ENCODE measurements around the gene PIP5K1B.

PIP5K1B gene

GRCh38 chr9:68966496-68966944, 261.5 kb downstream of the PIP5K1B start:
- Mint-ChIP-seq H3K27ac (no peak overlapping the region), H3K4me1 (no peaks in the 10 kb centered on the region), H3K36me3 (ENCODE audit: low read depth) (peaks cover 3% of the 10 kb centered on the region), H3K27me3 (ENCODE audit: low read depth) (no peaks in the 10 kb centered on the region), H3K9me3 (peaks cover 3% of the 10 kb centered on the region), H3K4me3 (no peak overlapping the region)
- TF ChIP-seq CTCF (IDR thresholded peaks at IDR 0.05; ENCODE audit: unreplicated experiment in 3 of 3), result no peak

DNA sequence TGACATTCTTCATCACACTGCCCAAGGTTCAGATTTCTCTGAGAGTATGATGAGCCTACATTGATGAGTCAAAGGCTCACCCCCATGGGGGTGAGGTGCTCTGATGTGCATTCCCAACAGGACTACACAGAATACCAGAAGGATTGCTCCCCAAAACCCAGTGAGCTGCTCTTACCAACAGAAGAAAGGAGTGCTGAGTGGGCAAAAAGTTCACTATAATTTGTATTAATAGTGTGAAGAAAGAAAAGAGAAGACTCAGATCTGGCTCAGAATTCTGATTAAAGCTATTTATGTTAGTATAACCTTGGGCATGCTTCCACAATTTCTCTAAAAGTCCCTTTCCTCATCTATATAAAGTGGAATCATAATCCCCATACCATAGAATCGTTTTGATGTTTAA, 262.8 kb downstream of the PIP5K1B start:
- H3K4me3 Mint-ChIP-seq, result no peak overlapping the region
- H3K27ac Mint-ChIP-seq, result no peak overlapping the region
- H3K36me3 Mint-ChIP-seq (ENCODE audit: low read depth), result no peaks in the 10 kb centered on the region
- no peak for TF ChIP-seq CTCF (IDR thresholded peaks at IDR 0.05; ENCODE audit: unreplicated experiment in 3 of 3)
- no peaks in the 10 kb centered on the region for H3K9me3 Mint-ChIP-seq
- H3K4me1 Mint-ChIP-seq, result no peaks in the 10 kb centered on the region
- no peaks in the 10 kb centered on the region for H3K27me3 Mint-ChIP-seq (ENCODE audit: low read depth)

DNA sequence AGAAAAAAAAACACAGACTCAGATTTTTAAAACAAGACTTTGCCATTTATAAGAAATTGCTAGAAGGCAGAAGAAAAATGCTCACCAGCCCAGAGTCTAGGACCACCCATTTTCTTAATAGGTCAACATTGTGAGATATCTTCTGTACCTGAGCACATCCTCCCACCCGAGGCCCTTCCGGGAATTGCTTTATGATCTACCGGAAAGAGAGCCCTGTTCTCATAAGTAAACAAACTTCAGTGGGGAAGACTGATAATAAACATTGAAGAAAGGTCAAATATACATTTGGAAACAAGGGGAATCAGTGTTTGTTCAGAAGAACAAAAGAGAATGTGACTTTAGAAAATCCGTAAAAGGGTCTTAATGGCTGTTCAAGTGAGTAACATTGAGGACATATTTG, 264.5 kb downstream of the PIP5K1B start:
- no peaks in the 10 kb centered on the region for H3K27me3 Mint-ChIP-seq (ENCODE audit: low read depth)
- TF ChIP-seq CTCF (IDR thresholded peaks at IDR 0.05; ENCODE audit: unreplicated experiment in 3 of 3), result no peak
- H3K36me3 Mint-ChIP-seq (ENCODE audit: low read depth), result no peaks in the 10 kb centered on the region
- H3K4me1 Mint-ChIP-seq, result no peaks in the 10 kb centered on the region
- H3K27ac Mint-ChIP-seq, result no peak overlapping the region
- H3K4me3 Mint-ChIP-seq, result no peak overlapping the region
- H3K9me3 Mint-ChIP-seq, result no peaks in the 10 kb centered on the region

GRCh38 chr9:68970151-68970550, 265.1 kb downstream of the PIP5K1B start:
- H3K27me3 Mint-ChIP-seq (ENCODE audit: low read depth), result no peaks in the 10 kb centered on the region

GRCh38 chr9:68973619-68974018, 268.6 kb downstream of the PIP5K1B start:
- Mint-ChIP-seq H3K36me3 (ENCODE audit: low read depth) (no peaks in the 10 kb centered on the region), H3K4me3 (no peak overlapping the region), H3K27me3 (ENCODE audit: low read depth) (no peaks in the 10 kb centered on the region), H3K27ac (no peak overlapping the region), H3K9me3 (peaks cover 5% of the 10 kb centered on the region), H3K4me1 (no peaks in the 10 kb centered on the region)
- no peak for TF ChIP-seq CTCF (IDR thresholded peaks at IDR 0.05; ENCODE audit: unreplicated experiment in 3 of 3)

More at GRCh38 chr9:68970151-68970550, 265.1 kb downstream of the PIP5K1B start:
- no peak for TF ChIP-seq CTCF (IDR thresholded peaks at IDR 0.05; ENCODE audit: unreplicated experiment in 3 of 3)
- H3K4me3 Mint-ChIP-seq, result no peak overlapping the region
- H3K9me3 Mint-ChIP-seq, result no peaks in the 10 kb centered on the region
- no peaks in the 10 kb centered on the region for H3K36me3 Mint-ChIP-seq (ENCODE audit: low read depth)
- no peak overlapping the region for H3K27ac Mint-ChIP-seq
- H3K4me1 Mint-ChIP-seq, result no peaks in the 10 kb centered on the region

DNA sequence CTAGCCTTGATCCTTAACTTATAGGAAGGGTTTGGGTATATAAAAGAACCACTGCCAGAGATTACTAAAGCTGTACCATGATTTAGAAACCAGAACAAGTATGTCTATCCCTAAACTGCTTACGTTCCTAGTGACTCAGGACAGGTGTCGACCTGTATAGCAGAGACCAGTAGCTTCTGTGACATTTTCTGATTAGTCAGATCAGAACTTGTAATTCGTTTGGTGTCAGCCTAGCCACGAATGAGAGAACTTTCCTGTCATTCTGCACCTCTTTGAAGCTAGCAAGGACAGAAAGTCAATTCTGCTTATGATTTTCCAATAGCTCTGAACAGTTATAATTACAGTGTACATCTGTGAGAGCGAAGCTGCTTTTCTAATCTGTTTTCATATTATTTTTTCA, 269.4 kb downstream of the PIP5K1B start:
- peaks cover 1% of the 10 kb centered on the region for H3K4me1 Mint-ChIP-seq
- H3K4me3 Mint-ChIP-seq, result no peak overlapping the region
- peaks cover 5% of the 10 kb centered on the region for H3K9me3 Mint-ChIP-seq
- H3K36me3 Mint-ChIP-seq (ENCODE audit: low read depth), result no peaks in the 10 kb centered on the region
- no peak overlapping the region for H3K27ac Mint-ChIP-seq
- TF ChIP-seq CTCF (IDR thresholded peaks at IDR 0.05; ENCODE audit: unreplicated experiment in 3 of 3), result no peak
- no peaks in the 10 kb centered on the region for H3K27me3 Mint-ChIP-seq (ENCODE audit: low read depth)
